ENCODE results near the gene TTC23L. TPM values are rescaled to one million over a fixed set of nuclear protein-coding genes. Genes with fewer than 3 reads are reported as not detected.

TTC23L gene
- total RNA-seq, 4 donors from 2014 or later: not detected

- Histone ChIP-seq H3K4me3 (peak overlapping the region; percentile 83 to 94 (median 92)), H3K36me3 (peaks cover 0 to 24% (median 0%) of the 10 kb centered on the region in 3 donors), H3K4me1 (peaks cover 0 to 17% (median 6%) of the 10 kb centered on the region in 4 donors), H3K9me3 (no peaks in the 10 kb centered on the region), H3K27me3 (no peaks in the 10 kb centered on the region), H3K27ac (peak overlapping the region; percentile 90 to 98 (median 96))
- TF ChIP-seq CTCF (IDR thresholded peaks at IDR 0.05) (no peak), POLR2A (IDR thresholded peaks at IDR 0.05) (peak; percentile 64 to 79)
- peak; percentile 79 to 94 (median 93) for DNase-seq
Measured at GRCh38 chr5:34929720-34930461, 90.9 kb downstream of the TTC23L start.

- TF ChIP-seq POLR2A (IDR thresholded peaks at IDR 0.05): no peak
- no peak for TF ChIP-seq CTCF (IDR thresholded peaks at IDR 0.05)
- peak overlapping the region; percentile 2 to 96 (median 93) for H3K27ac ChIP-seq
- H3K4me1 ChIP-seq: peaks cover 0 to 17% (median 6%) of the 10 kb centered on the region in 4 donors
- no peak for DNase-seq
- no peaks in the 10 kb centered on the region for H3K27me3 ChIP-seq
- H3K9me3 ChIP-seq: no peaks in the 10 kb centered on the region
- H3K36me3 ChIP-seq: peaks cover 0 to 19% (median 0%) of the 10 kb centered on the region in 3 donors
- peak overlapping the region; percentile 83 to 94 (median 92) for H3K4me3 ChIP-seq
Measured at GRCh38 chr5:34930462-34930844, 91.5 kb downstream of the TTC23L start.

- DNase-seq: no peak
- Histone ChIP-seq H3K9me3 (no peaks in the 10 kb centered on the region), H3K4me3 (peak overlapping the region in 2 of 4 donors; percentile 92 to 94), H3K27ac (peak overlapping the region in 1 of 4 donors; percentile 2), H3K4me1 (peaks cover 0 to 17% (median 6%) of the 10 kb centered on the region in 4 donors), H3K27me3 (no peaks in the 10 kb centered on the region), H3K36me3 (peaks cover 0 to 18% (median 0%) of the 10 kb centered on the region in 3 donors)
- TF ChIP-seq POLR2A (IDR thresholded peaks at IDR 0.05): no peak
- TF ChIP-seq CTCF (IDR thresholded peaks at IDR 0.05): no peak
Measured at GRCh38 chr5:34930870-34931269, 91.9 kb downstream of the TTC23L start.

GRCh38 chr5:34932947-34933346 lies 94.0 kb downstream of the TTC23L start:
- H3K27me3 ChIP-seq: no peaks in the 10 kb centered on the region
- TF ChIP-seq CTCF (IDR thresholded peaks at IDR 0.05): no peak
- TF ChIP-seq POLR2A (IDR thresholded peaks at IDR 0.05): no peak
- DNase-seq: no peak
- no peak overlapping the region for H3K27ac ChIP-seq
- peaks cover 0 to 31% (median 0%) of the 10 kb centered on the region in 3 donors for H3K36me3 ChIP-seq
- H3K4me1 ChIP-seq: peaks cover 0 to 17% (median 6%) of the 10 kb centered on the region in 4 donors
- H3K9me3 ChIP-seq: no peaks in the 10 kb centered on the region
- no peak overlapping the region for H3K4me3 ChIP-seq

- no peak overlapping the region for H3K27ac ChIP-seq
- peaks cover 0 to 92% (median 0%) of the 10 kb centered on the region in 3 donors for H3K36me3 ChIP-seq
- DNase-seq: no peak
- H3K27me3 ChIP-seq: no peaks in the 10 kb centered on the region
- no peaks in the 10 kb centered on the region for H3K4me1 ChIP-seq
- no peak overlapping the region for H3K4me3 ChIP-seq
- no peaks in the 10 kb centered on the region for H3K9me3 ChIP-seq
- TF ChIP-seq POLR2A (IDR thresholded peaks at IDR 0.05) (no peak), CTCF (IDR thresholded peaks at IDR 0.05) (no peak)
Measured at GRCh38 chr5:34941936-34942335, 103.0 kb downstream of the TTC23L start.
